Measurements from ENCODE around the gene STAB1.

GRCh38 chr3:52547143-52547542 is 52.0 kb downstream of the STAB1 start:
- TF ChIP-seq, protein P1, sequence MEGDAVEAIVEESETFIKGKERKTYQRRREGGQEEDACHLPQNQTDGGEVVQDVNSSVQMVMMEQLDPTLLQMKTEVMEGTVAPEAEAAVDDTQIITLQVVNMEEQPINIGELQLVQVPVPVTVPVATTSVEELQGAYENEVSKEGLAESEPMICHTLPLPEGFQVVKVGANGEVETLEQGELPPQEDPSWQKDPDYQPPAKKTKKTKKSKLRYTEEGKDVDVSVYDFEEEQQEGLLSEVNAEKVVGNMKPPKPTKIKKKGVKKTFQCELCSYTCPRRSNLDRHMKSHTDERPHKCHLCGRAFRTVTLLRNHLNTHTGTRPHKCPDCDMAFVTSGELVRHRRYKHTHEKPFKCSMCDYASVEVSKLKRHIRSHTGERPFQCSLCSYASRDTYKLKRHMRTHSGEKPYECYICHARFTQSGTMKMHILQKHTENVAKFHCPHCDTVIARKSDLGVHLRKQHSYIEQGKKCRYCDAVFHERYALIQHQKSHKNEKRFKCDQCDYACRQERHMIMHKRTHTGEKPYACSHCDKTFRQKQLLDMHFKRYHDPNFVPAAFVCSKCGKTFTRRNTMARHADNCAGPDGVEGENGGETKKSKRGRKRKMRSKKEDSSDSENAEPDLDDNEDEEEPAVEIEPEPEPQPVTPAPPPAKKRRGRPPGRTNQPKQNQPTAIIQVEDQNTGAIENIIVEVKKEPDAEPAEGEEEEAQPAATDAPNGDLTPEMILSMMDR (optimal IDR thresholded peaks at IDR 0.05 in 1 of 3, IDR thresholded peaks at IDR 0.05 in 1 of 3, conservative IDR thresholded peaks at IDR 0.05 in 1 of 3; ENCODE audit: extremely low read depth in 1 of 3, insufficient read depth in 2 of 3, low read length in 3 of 3), result no peak
- TF ChIP-seq EZH2 (IDR thresholded peaks at IDR 0.05; ENCODE audit: low read length), result no peak
